Measurements from ENCODE around the gene MYD88. TPM values are rescaled to one million over a fixed set of nuclear protein-coding genes. Genes with fewer than 3 reads are reported as not detected.

MYD88 gene
- total RNA-seq, 1 experiment from 2014 or later = 19.2 TPM

- POLR2A ChIA-PET = no interaction called here
- H3K9me3 Mint-ChIP-seq = no peaks in the 10 kb centered on the region
- H3K4me3 Mint-ChIP-seq = no peak overlapping the region
- TF ChIP-seq ZBTB43 (CRISPR knock-in tag; IDR thresholded peaks at IDR 0.05) (no peak), IRF1 (CRISPR knock-in tag; IDR thresholded peaks at IDR 0.05) (no peak), ZNF219 (CRISPR knock-in tag; IDR thresholded peaks at IDR 0.05; ENCODE audit: borderline replicate concordance) (no peak), ZMAT4 (CRISPR knock-in tag; IDR thresholded peaks at IDR 0.05) (no peak), ZNF671 (CRISPR knock-in tag; IDR thresholded peaks at IDR 0.05) (no peak), PRDM15 (CRISPR knock-in tag; IDR thresholded peaks at IDR 0.05) (no peak), IRF2 (CRISPR knock-in tag; IDR thresholded peaks at IDR 0.05; ENCODE audit: borderline replicate concordance, low read depth) (no peak), GABPB1 (CRISPR knock-in tag; IDR thresholded peaks at IDR 0.05) (no peak), GRHL2 (CRISPR knock-in tag; IDR thresholded peaks at IDR 0.05; ENCODE audit: insufficient replicate concordance, severe bottlenecking) (no peak), ZNF317 (CRISPR knock-in tag; IDR thresholded peaks at IDR 0.05; ENCODE audit: borderline replicate concordance, low read depth) (no peak), ZNF532 (CRISPR knock-in tag; IDR thresholded peaks at IDR 0.05; ENCODE audit: borderline replicate concordance) (no peak), E2F4 (CRISPR knock-in tag; IDR thresholded peaks at IDR 0.05; ENCODE audit: borderline replicate concordance, low read depth) (no peak), ZNF425 (CRISPR knock-in tag; conservative IDR thresholded peaks at IDR 0.05) (no peak), ZNF396 (CRISPR knock-in tag; IDR thresholded peaks at IDR 0.05; ENCODE audit: borderline replicate concordance) (no peak), ZNF281 (CRISPR knock-in tag; IDR thresholded peaks at IDR 0.05) (no peak), GTF2I (CRISPR knock-in tag; conservative IDR thresholded peaks at IDR 0.05) (no peak)
- peaks cover 45% of the 10 kb centered on the region for H3K4me1 Mint-ChIP-seq
- peaks cover 3% of the 10 kb centered on the region; the same call in 1 of the 2 replicates for H3K36me3 Mint-ChIP-seq
- no peak for ATAC-seq
- CTCF ChIA-PET = no interaction called here
- no peak for DNase-seq (ENCODE audit: low spot score)
- H3K27me3 Mint-ChIP-seq (ENCODE audit: low read depth) = no peaks in the 10 kb centered on the region
- H3K27ac Mint-ChIP-seq = 0 out of 2 replicates have a peak overlapping the region, but pooled peaks have one; percentile 23
Observed at GRCh38 chr3:38168151-38169026, 29.9 kb downstream of the MYD88 start.
